WI38 (cell line): ENCODE measurements around the gene CSGALNACT2.

ENCODE experiments used
- H3K4me3 ChIP-seq: 2 replicates; pipeline ENCODE4 v1.5.1; 2011; ENCODE audit warnings: low read depth, mild to moderate bottlenecking, control low read depth, low read length
- TF ChIP-seq, protein P1 (sequence below): IDR thresholded peaks from 2 replicates; pipeline ENCODE4 v1.5.1; 2012; ENCODE audit warnings: low read depth, mild to moderate bottlenecking, control low read depth, low read length

Gene CSGALNACT2

DNA sequence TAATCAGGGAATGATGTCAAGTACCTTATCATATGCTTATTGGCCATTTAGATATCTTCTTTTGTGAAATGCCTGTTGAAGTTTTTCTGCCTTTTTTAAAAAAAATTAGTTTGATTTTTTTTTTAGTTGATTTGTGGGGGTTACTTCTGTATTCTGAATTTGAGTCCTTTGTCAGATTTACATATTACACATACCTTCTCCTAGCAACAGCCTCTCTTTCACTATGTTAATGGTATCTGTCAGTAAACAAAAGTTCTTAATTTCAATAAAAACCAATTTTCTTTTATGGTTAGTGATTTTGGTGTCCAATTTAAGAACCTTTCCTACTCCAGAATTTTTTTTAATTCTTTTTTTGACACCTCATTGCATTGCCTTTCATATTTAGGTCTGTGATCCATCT lies 52.0 kb downstream of the CSGALNACT2 start:
- no peak overlapping the region for H3K4me3 ChIP-seq
- TF ChIP-seq, protein P1, sequence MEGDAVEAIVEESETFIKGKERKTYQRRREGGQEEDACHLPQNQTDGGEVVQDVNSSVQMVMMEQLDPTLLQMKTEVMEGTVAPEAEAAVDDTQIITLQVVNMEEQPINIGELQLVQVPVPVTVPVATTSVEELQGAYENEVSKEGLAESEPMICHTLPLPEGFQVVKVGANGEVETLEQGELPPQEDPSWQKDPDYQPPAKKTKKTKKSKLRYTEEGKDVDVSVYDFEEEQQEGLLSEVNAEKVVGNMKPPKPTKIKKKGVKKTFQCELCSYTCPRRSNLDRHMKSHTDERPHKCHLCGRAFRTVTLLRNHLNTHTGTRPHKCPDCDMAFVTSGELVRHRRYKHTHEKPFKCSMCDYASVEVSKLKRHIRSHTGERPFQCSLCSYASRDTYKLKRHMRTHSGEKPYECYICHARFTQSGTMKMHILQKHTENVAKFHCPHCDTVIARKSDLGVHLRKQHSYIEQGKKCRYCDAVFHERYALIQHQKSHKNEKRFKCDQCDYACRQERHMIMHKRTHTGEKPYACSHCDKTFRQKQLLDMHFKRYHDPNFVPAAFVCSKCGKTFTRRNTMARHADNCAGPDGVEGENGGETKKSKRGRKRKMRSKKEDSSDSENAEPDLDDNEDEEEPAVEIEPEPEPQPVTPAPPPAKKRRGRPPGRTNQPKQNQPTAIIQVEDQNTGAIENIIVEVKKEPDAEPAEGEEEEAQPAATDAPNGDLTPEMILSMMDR: no peak

DNA sequence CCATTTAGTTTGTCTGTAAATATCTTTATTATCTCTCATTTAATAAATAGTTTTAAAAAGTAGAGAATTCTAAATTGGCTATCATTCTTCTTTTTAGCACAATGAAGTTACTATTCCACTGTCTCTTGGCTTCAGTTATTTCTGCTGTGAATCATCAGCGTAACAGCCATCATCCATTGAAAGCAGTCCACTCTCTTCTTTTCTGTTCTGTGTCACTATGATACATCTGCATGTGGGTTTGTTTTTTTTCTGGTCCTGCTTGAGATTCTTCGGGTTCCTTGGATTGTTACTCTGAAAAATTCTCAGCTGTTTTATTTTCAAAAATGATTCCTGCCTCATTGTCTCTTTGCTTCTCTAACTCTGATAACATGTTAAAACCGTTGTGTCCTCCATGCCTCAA lies 52.5 kb downstream of the CSGALNACT2 start:
- TF ChIP-seq, protein P1: no peak

DNA sequence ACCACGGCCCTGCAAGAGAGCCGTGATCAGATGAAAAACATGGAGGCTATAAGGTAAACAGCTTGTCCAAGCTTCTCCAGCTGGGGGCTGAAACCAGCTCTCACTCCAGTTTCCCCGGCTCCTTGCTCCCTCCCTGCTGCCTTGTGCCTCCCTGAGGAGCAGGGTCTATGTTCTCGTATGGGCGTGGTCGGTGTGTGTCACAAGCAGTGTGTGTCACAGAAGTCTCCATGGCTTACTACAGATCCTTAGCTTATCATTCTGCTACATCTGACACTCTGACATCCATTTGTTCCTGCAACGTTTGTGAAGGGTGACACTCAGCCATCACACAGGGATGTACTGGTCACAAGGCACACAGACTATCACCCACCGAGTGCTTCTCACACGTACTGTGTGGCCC lies 54.6 kb downstream of the CSGALNACT2 start:
- TF ChIP-seq, protein P1: no peak
- no peak overlapping the region for H3K4me3 ChIP-seq

More for the DNA sequence above, 52.5 kb downstream of the CSGALNACT2 start:
- no peak overlapping the region for H3K4me3 ChIP-seq

DNA sequence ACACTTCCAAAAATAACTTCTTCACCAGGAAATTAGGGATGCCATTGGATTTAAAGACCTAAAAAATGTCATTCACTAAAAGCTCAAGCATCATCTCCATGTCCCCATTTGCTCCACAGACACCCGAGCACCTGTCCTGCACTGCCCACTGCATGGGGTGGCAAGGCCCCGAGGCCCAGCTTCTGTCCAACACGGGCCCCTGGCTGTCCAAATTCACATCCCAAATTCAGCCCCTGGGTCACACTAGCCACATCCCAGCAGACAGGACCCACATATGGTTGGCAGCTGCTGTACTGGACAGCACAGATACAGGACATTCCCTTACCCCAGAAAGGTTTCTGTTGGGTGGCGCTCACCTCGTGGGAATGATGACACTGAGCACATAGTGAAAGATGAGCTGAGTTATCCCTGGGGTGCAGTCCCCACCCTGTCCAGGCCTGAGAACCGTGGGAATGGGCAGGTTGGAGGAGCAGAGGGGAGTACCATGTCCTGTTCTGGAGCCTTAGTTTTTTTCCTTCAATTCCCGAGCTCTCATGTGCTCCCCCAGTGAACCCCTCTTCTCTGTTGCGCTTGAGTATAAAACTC lies 55.3 kb downstream of the CSGALNACT2 start:
- TF ChIP-seq, protein P1: no peak
- H3K4me3 ChIP-seq: no peak overlapping the region

DNA sequence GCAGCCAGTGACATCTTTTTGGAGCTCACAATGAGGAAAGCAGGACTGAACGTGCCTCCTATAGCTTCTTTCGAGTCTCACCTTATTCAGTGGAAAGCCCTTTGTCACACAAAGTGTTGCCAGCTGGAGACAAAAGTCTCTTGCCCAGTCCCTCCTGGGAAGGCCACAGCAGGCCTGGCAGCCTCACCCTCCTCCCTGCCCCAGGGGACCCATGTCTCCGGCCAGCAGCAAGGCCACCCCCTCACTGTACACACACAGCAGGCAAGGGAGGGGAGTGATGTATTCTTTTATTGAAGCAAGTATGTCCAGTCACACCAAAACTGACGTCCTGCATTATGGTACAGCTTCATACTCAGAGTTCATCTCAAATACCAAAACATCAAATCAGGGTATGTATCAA lies 56.0 kb downstream of the CSGALNACT2 start:
- TF ChIP-seq, protein P1: no peak
- no peak overlapping the region for H3K4me3 ChIP-seq

DNA sequence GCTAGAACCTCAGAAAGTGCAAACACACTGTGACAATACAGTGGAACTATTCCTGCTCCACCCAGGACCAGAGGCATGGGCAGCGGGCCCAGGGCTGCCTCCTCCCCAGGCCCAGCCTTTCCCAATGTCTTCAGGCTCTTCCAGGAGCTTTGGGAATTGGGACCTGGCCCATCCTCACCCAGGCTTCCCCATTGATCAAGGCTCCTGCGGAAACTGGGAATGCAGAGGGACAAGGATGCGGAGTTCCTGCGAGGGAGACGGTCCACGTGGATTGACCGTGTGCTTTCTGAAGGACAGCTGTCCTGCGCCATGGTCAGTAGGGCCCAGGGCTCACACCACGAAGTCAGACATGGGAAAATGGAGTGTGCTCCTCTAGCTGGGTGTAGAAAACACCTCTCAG lies 56.6 kb downstream of the CSGALNACT2 start:
- TF ChIP-seq, protein P1: no peak
- H3K4me3 ChIP-seq: no peak overlapping the region

DNA sequence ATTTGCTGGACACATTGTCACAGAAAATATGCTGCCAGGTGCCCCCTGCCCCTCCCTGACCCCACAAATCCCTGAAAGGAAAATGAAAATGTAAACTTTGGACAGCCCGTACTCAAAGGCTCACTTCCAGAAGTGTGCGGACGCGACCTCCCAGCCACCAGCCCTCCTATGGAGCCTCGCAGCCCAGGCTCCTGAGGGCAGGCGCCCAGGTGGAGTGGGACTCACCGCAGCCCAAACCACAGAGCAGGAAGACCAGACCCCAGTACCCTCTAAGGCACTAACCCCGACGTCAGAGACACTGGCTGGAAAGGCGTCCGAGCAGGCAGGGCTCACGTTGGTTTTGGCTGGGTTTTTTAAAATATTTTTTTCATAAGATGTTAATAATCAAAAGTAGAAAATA lies 57.3 kb downstream of the CSGALNACT2 start:
- TF ChIP-seq, protein P1: no peak
- no peak overlapping the region for H3K4me3 ChIP-seq
